GM10248 (cell line): Measurements from ENCODE around the gene KRT13.

Experiments
- CTCF ChIA-PET: fragments of 300-600 bp; sonication (Branson Sonifier 250); formaldehyde crosslinking; extraction: SDS; loops from one replicate; lab custom pipeline; 2021; ENCODE audit warnings: antibody characterized with exemption; lab: Yijun Ruan, JAX
- POLR2A ChIA-PET: fragments of 350-650 bp; sonication (Branson Sonifier 250); formaldehyde crosslinking; extraction: SDS; loops from one replicate; lab custom pipeline; 2020; ENCODE audit warnings: antibody characterized with exemption; lab: Yijun Ruan, JAX
- DNase-seq: peaks from one replicate; pipeline ENCODE4 v3.0.0; 2012; ENCODE audit errors: extremely low spot score
- TF ChIP-seq, protein P1 (sequence below): IDR thresholded peaks from 2 replicates; pipeline ENCODE4 v1.5.1; 2012; ENCODE audit warnings: mild to moderate bottlenecking, low read depth; ENCODE audit errors: extremely low read depth, missing control alignments, control extremely low read depth

KRT13 gene

DNA sequence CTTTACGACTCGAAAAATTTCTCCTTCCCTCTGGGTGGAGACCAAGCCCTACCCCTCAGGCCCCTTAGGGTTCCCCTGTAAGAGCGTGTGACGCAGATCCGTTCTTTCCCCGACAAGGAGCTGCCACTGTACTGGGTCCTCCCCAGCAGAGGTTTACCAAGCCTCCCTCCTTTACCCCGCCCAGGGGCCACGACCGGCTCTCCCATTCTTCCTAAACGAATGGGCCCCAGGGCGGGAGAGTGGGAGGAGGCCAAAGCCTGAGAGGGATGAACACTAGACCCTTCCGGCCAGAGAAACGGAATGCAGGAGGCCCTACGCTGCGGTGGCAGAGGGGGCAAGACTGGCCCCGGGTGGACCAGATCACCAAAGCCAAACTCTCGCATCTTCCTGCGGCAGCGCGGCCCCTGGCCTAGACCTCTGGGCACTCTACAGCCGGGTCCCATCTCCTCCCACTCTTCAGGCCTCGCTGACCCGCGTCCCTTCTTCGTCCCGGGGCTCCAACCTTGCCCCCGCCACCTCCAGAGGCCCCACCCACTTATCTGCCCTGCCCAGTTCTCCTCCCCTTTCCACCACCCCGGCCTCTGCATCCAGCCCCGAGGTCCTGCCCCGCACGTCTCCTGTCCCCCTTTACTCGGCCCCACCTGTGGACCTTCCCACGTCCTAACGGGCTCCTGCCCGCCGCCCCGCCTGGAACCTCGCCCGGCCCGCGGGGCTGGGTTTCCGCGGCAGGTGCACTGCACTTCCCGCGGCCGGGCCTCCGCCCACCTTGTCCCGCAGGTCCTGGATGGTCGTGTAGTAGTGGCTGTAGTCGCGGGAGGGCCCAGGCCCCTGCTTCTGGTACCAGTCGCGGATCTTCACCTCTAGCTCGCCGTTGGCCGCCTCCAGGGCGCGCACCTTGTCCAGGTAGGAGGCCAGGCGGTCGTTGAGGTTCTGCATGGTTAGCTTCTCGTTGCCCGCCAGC lies 21.9 kb upstream of the KRT13 start:
- ChIA-PET CTCF (interaction anchor here (3.8 kb wide), 1 partner anchor 21 kb away, joined by 16 read pairs; no protein-coding TSS in a partner anchor), POLR2A (no interaction called here)
- TF ChIP-seq, protein P1, sequence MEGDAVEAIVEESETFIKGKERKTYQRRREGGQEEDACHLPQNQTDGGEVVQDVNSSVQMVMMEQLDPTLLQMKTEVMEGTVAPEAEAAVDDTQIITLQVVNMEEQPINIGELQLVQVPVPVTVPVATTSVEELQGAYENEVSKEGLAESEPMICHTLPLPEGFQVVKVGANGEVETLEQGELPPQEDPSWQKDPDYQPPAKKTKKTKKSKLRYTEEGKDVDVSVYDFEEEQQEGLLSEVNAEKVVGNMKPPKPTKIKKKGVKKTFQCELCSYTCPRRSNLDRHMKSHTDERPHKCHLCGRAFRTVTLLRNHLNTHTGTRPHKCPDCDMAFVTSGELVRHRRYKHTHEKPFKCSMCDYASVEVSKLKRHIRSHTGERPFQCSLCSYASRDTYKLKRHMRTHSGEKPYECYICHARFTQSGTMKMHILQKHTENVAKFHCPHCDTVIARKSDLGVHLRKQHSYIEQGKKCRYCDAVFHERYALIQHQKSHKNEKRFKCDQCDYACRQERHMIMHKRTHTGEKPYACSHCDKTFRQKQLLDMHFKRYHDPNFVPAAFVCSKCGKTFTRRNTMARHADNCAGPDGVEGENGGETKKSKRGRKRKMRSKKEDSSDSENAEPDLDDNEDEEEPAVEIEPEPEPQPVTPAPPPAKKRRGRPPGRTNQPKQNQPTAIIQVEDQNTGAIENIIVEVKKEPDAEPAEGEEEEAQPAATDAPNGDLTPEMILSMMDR: no peak
- DNase-seq: no peak

DNA sequence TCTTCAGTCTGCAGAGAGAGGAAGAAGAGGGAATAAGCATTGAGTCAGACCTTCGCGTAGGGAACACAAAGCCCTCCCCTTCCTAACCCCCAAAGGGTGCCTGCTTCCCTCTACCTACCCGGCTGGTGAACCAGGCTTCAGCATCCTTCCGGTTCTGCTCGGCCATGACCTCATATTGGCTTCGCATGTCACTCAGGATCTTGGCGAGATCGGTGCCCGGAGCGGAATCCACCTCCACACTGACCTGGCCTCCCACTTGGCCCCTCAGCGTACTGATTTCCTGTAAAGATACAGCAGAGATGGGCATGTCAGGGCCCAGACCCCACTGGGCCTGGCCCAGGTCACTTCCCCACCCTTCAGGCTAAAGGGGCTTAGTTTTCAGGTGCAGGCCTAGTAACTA lies 18.8 kb upstream of the KRT13 start:
- TF ChIP-seq, protein P1: no peak
- DNase-seq: no peak
- ChIA-PET CTCF (interaction anchor here (2.2 kb wide), 1 partner anchor 25 kb away, joined by 8 read pairs; no protein-coding TSS in a partner anchor), POLR2A (no interaction called here)

- ChIA-PET POLR2A (no interaction called here), CTCF (interaction anchor here (2.2 kb wide), 1 partner anchor 26 kb away, joined by 8 read pairs; no protein-coding TSS in a partner anchor)
- no peak for DNase-seq
- TF ChIP-seq, protein P1: no peak
Observed at GRCh38 chr17:41523787-41524186, 18.4 kb upstream of the KRT13 start.

DNA sequence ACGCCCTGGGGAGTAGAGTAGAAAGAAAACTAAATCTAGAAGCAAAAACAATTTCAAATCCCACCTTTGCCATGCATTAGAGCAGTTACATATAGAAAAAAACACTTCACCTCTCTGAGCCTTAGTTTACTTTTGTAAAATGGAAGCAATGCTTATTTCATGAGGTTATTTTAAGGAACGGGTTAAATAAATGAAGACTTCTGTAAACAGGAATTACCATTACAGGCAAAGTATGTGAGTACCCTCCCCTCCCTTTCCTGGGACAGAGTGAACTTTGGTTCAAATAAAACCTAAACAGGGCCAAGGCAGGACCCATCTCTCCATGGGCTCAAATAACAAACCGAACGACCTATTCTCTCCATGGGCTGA lies 17.8 kb upstream of the KRT13 start:
- POLR2A ChIA-PET: no interaction called here
- no peak for DNase-seq
- CTCF ChIA-PET: no interaction called here
- TF ChIP-seq, protein P1: no peak

DNA sequence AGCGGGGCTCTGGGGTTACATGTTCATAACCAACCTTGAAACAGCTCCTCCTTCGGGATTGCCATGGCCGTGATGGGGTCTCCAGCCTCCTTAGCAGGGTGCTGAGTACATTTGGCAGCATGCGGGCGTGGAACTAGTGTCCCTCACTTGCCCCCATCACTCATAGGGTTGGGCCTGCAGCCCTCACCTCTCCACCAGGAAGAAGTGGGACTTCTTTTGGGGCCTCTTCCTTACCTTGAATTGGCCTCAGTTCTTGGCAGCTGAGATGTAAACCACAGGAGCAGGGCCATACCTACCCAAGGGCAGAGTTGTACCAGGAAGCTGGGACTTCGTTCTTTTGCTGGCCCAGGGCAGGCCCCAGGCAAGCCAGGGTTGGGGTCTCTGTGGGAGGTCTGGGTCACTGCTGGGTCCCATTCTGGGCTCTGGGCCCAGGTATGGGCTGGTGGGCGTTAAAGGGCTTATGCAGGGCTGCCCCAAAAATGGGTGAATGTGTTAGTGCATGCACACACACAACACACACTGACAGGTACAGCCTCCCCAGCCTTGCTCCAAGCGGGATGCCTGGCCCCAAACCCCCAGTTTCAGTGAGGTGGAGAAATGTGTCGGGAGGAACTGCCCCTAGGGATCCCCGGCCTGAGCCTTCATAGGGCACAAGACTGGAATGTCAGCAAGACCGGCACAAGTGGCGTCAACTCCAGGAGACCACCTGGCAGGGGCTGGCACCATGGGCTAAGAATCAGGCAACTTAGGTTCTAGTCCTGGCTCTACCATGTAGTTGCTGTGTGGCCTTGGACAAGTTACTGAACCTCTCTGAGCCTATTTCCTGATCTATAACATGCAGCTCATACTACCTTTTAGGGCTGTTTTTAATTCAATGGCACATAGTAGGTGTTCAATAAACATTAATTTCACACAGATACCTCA lies 17.2 kb upstream of the KRT13 start:
- POLR2A ChIA-PET: no interaction called here
- TF ChIP-seq, protein P1: no peak
- DNase-seq: no peak
- CTCF ChIA-PET: no interaction called here
